OCI-LY7 (cell line): Measurements from ENCODE around the gene ARFGEF2. TPM values are rescaled to one million over a fixed set of nuclear protein-coding genes. Genes with fewer than 3 reads are reported as not detected.
"Not testable (repeated sequence)": the region's sequence is repeated elsewhere in the genome, so short reads cannot be mapped to it uniquely, and the experiment has no call there.

ENCODE experiments used
- BruUV-seq: library from RNA; stranded (reverse); fragments of 400-500 nt; replicated peaks from 2 replicates; lab custom pipeline; 2021; lab: Mats Ljungman, UMichigan
- CTCF ChIA-PET: fragments of 300-600 bp; sonication (Branson Sonifier 250); formaldehyde crosslinking; loops from one replicate; lab custom pipeline; 2022; ENCODE audit warnings: antibody characterized with exemption; ENCODE audit not compliant: unreplicated experiment; lab: Charles Lee
- POLR2A ChIA-PET: fragments of 300-600 bp; sonication (Branson Sonifier 250); formaldehyde crosslinking; loops from one replicate; lab custom pipeline; 2022; ENCODE audit warnings: antibody characterized with exemption; lab: Charles Lee
- DNase-seq: peaks from one replicate; pipeline ENCODE4 v3.0.0-alpha.2; 2015; ENCODE audit warnings: low spot score
- H2AFZ ChIP-seq: fragments of 200-600 bp; sonication (generic), shearing (Covaris generic); 2 replicates; pipeline ENCODE4 v1.6.1; 2014; ENCODE audit warnings: mild to moderate bottlenecking, antibody characterized with exemption, low read length, moderate library complexity
- H3K27ac ChIP-seq: fragments of 200-600 bp; sonication (generic); 2 replicates; pipeline ENCODE4 v1.5.1; 2014; ENCODE audit warnings: mixed run types, low read depth, mild to moderate bottlenecking, moderate library complexity, low read length, inconsistent platforms; ENCODE audit not compliant: poor library complexity, severe bottlenecking
- H3K36me3 ChIP-seq: fragments of 200-600 bp; sonication (generic); 2 replicates; pipeline ENCODE4 v1.6.1; 2014; ENCODE audit warnings: mild to moderate bottlenecking, antibody characterized with exemption, low read length, moderate library complexity, mixed read lengths; ENCODE audit not compliant: insufficient read depth
- H3K4me1 ChIP-seq: fragments of 200-600 bp; sonication (generic); 2 replicates; pipeline ENCODE4 v1.5.1; 2014; ENCODE audit warnings: mild to moderate bottlenecking, low read length; ENCODE audit not compliant: insufficient read depth, poor library complexity, severe bottlenecking
- H3K4me2 ChIP-seq: fragments of 200-600 bp; sonication (generic); 2 replicates; pipeline ENCODE4 v1.6.1; 2014; ENCODE audit warnings: mild to moderate bottlenecking, low read length
- H3K4me3 ChIP-seq: fragments of 200-600 bp; sonication (generic); 2 replicates; pipeline ENCODE4 v1.5.1; 2014; ENCODE audit warnings: mild to moderate bottlenecking, low read depth, low read length; ENCODE audit not compliant: poor library complexity, severe bottlenecking
- H3K79me2 ChIP-seq: fragments of 200-600 bp; sonication (generic); 2 replicates; pipeline ENCODE4 v1.6.1; 2016; ENCODE audit warnings: low read depth, mild to moderate bottlenecking, low read length, moderate library complexity, mixed read lengths; ENCODE audit not compliant: insufficient read depth
- H3K9me2 ChIP-seq: fragments of 200-600 bp; sonication (generic); 2 replicates; pipeline ENCODE4 v1.6.1; 2016; ENCODE audit warnings: mild to moderate bottlenecking, low read length, mixed read lengths; ENCODE audit not compliant: insufficient read depth
- H3K9me3 ChIP-seq: fragments of 200-600 bp; sonication (generic); 2 replicates; pipeline ENCODE4 v1.6.1; 2014; ENCODE audit warnings: mild to moderate bottlenecking, mixed run types, low read length, mixed read lengths
- H4K20me1 ChIP-seq: fragments of 200-600 bp; sonication (generic); 2 replicates; pipeline ENCODE4 v1.6.1; 2014; ENCODE audit warnings: mild to moderate bottlenecking, antibody characterized with exemption, low read length, moderate library complexity, mixed read lengths; ENCODE audit not compliant: insufficient read depth
- EZH2phosphoT487 ChIP-seq: fragments of 200-600 bp; sonication (generic); IDR thresholded peaks from 2 replicates; pipeline ENCODE4 v1.6.1; 2018; ENCODE audit warnings: low read depth, borderline replicate concordance, mild to moderate bottlenecking, mixed run types, antibody characterized with exemption, low read length, moderate library complexity, mixed read lengths
- intact Hi-C: fragments of 100-400 bp; cut with micrococcal nuclease; formaldehyde crosslinking; loops from one replicate; pipeline ENCODE4 v1.10.0; 2022; ENCODE audit not compliant: unreplicated experiment
- total RNA-seq, 2 experiments: library from RNA; depleted of rRNA in 1 of 2; stranded (reverse); fragments of >200 nt in 1 of 2; shearing (Covaris generic) in 1 of 2; gene quantifications; 2 replicates each; pipeline ENCODE4 v1.2.3, GENCODE V29; 2014 to 2022
- TF ChIP-seq, protein P1 (sequence below): fragments of 200-600 bp; sonication (generic); conservative IDR thresholded peaks from 2 replicates; pipeline ENCODE4 v1.5.1; 2014; ENCODE audit warnings: mild to moderate bottlenecking, antibody characterized with exemption, low read length, moderate library complexity, mixed read lengths

The ARFGEF2 gene
- total RNA-seq, 2 experiments from 2014 or later, result 23.4 to 42.1 TPM

- H3K9me2 ChIP-seq, result no peaks in the 10 kb centered on the region
- H4K20me1 ChIP-seq, result no peaks in the 10 kb centered on the region
- H3K27ac ChIP-seq, result no peak overlapping the region
- peaks cover 53% of the 10 kb centered on the region for H3K36me3 ChIP-seq
- intact Hi-C loops, result no loop called here
- no peak overlapping the region for H3K4me3 ChIP-seq
- H3K9me3 ChIP-seq, result no peaks in the 10 kb centered on the region
- H3K4me1 ChIP-seq, result no peaks in the 10 kb centered on the region
- TF ChIP-seq EZH2phosphoT487, result no peak
- TF ChIP-seq, protein P1, sequence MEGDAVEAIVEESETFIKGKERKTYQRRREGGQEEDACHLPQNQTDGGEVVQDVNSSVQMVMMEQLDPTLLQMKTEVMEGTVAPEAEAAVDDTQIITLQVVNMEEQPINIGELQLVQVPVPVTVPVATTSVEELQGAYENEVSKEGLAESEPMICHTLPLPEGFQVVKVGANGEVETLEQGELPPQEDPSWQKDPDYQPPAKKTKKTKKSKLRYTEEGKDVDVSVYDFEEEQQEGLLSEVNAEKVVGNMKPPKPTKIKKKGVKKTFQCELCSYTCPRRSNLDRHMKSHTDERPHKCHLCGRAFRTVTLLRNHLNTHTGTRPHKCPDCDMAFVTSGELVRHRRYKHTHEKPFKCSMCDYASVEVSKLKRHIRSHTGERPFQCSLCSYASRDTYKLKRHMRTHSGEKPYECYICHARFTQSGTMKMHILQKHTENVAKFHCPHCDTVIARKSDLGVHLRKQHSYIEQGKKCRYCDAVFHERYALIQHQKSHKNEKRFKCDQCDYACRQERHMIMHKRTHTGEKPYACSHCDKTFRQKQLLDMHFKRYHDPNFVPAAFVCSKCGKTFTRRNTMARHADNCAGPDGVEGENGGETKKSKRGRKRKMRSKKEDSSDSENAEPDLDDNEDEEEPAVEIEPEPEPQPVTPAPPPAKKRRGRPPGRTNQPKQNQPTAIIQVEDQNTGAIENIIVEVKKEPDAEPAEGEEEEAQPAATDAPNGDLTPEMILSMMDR, result no peak
- H2AFZ ChIP-seq, result no peak overlapping the region
- CTCF ChIA-PET, result no interaction called here
- no TSS peak for BruUV-seq
- DNase-seq, result no peak
- POLR2A ChIA-PET, result interaction anchor here (0.6 kb wide), 2 partner anchors 82 to 562 kb away, joined by 3 read pairs; no protein-coding TSS in a partner anchor
- H3K79me2 ChIP-seq, result no peaks in the 10 kb centered on the region
- no peak overlapping the region for H3K4me2 ChIP-seq
Observed at GRCh38 chr20:48975955-48976354, 54.4 kb downstream of the ARFGEF2 start.

GRCh38 chr20:48979980-48980379 is 58.5 kb downstream of the ARFGEF2 start:
- H3K4me3 ChIP-seq, H4K20me1 ChIP-seq, H3K9me3 ChIP-seq, BruUV-seq, DNase-seq, intact Hi-C loops, H2AFZ ChIP-seq, H3K4me1 ChIP-seq, POLR2A ChIA-PET, H3K9me2 ChIP-seq, H3K27ac ChIP-seq, CTCF ChIA-PET, H3K79me2 ChIP-seq, H3K4me2 ChIP-seq: not testable (repeated sequence)
- peaks cover 53% of the 10 kb centered on the region for H3K36me3 ChIP-seq

GRCh38 chr20:48983423-48984400 is 62.2 kb downstream of the ARFGEF2 start:
- no peaks in the 10 kb centered on the region for H3K9me3 ChIP-seq
- intact Hi-C loops, result no loop called here
- DNase-seq, result no peak
- no peaks in the 10 kb centered on the region for H3K79me2 ChIP-seq
- no peak overlapping the region for H2AFZ ChIP-seq
- H4K20me1 ChIP-seq, result no peaks in the 10 kb centered on the region
- POLR2A ChIA-PET, result interaction anchor here (1.2 kb wide), 1 partner anchor 57 kb away, joined by 3 read pairs; no protein-coding TSS in a partner anchor
- BruUV-seq, result no TSS peak
- H3K4me1 ChIP-seq, result no peaks in the 10 kb centered on the region
- no peak for TF ChIP-seq EZH2phosphoT487
- TF ChIP-seq, protein P1, result no peak
- no peaks in the 10 kb centered on the region for H3K9me2 ChIP-seq
- no peak overlapping the region for H3K4me3 ChIP-seq
- no peak overlapping the region for H3K4me2 ChIP-seq
- H3K36me3 ChIP-seq, result peaks cover 63% of the 10 kb centered on the region
- H3K27ac ChIP-seq, result no peak overlapping the region
- CTCF ChIA-PET, result no interaction called here
